ENCODE data around the gene CPE.

DNA sequence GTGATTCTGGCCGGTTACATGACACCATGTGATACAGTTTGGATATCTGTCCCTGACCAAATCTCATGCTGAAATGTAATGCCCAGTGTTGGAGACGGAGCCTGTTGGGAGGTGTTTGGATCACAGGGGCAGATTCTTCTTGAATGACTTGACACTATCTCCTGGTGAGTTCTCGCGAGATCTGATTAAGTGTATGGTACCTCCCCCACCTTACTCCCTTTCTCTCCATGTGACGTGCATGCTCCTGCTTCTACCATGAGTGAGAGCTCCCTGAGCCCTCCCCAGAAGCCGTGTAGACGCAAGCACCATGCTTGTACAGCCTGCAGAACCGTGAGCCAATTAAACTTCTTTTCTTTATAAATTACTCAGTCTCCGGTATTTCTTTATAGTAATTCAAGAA lies 23.6 kb downstream of the CPE start:
- TF ChIP-seq, protein P1, sequence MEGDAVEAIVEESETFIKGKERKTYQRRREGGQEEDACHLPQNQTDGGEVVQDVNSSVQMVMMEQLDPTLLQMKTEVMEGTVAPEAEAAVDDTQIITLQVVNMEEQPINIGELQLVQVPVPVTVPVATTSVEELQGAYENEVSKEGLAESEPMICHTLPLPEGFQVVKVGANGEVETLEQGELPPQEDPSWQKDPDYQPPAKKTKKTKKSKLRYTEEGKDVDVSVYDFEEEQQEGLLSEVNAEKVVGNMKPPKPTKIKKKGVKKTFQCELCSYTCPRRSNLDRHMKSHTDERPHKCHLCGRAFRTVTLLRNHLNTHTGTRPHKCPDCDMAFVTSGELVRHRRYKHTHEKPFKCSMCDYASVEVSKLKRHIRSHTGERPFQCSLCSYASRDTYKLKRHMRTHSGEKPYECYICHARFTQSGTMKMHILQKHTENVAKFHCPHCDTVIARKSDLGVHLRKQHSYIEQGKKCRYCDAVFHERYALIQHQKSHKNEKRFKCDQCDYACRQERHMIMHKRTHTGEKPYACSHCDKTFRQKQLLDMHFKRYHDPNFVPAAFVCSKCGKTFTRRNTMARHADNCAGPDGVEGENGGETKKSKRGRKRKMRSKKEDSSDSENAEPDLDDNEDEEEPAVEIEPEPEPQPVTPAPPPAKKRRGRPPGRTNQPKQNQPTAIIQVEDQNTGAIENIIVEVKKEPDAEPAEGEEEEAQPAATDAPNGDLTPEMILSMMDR (IDR thresholded peaks at IDR 0.05), result no peak
- TF ChIP-seq POLR2A (IDR thresholded peaks at IDR 0.05), result no peak
- no peak for TF ChIP-seq POLR2AphosphoS5 (IDR thresholded peaks at IDR 0.05)
